Measurements from ENCODE around the gene UCN3.

DNA sequence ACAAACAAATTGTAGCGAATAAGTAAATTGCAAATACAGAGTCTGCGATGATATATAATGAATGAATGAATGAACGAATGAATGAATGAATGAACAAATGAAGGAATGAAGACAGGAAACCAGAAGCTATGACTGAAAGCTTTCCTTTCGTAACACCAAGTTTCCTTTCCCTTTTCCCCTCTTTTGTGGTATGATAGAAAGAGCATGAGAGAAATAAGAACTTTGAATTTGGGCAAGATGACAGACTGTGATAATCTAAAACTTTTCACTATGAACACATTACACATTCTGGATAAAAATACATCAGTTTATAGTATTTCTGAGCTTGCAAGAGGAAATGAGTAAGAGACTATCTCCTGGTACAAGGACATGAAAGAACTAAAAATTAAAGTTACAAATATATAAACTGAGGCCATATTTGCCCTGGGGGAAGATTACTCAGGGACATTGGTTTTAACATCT is 8.4 kb upstream of the UCN3 start:
- TF ChIP-seq, protein P1, sequence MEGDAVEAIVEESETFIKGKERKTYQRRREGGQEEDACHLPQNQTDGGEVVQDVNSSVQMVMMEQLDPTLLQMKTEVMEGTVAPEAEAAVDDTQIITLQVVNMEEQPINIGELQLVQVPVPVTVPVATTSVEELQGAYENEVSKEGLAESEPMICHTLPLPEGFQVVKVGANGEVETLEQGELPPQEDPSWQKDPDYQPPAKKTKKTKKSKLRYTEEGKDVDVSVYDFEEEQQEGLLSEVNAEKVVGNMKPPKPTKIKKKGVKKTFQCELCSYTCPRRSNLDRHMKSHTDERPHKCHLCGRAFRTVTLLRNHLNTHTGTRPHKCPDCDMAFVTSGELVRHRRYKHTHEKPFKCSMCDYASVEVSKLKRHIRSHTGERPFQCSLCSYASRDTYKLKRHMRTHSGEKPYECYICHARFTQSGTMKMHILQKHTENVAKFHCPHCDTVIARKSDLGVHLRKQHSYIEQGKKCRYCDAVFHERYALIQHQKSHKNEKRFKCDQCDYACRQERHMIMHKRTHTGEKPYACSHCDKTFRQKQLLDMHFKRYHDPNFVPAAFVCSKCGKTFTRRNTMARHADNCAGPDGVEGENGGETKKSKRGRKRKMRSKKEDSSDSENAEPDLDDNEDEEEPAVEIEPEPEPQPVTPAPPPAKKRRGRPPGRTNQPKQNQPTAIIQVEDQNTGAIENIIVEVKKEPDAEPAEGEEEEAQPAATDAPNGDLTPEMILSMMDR (IDR thresholded peaks at IDR 0.05), result no peak
- TF ChIP-seq POLR2A (IDR thresholded peaks at IDR 0.05), result no peak
